Measurements from ENCODE around the gene DDIT4L.
"Not testable (repeated sequence)": the region's sequence is repeated elsewhere in the genome, so short reads cannot be mapped to it uniquely, and the experiment has no call there.

DDIT4L gene

DNA sequence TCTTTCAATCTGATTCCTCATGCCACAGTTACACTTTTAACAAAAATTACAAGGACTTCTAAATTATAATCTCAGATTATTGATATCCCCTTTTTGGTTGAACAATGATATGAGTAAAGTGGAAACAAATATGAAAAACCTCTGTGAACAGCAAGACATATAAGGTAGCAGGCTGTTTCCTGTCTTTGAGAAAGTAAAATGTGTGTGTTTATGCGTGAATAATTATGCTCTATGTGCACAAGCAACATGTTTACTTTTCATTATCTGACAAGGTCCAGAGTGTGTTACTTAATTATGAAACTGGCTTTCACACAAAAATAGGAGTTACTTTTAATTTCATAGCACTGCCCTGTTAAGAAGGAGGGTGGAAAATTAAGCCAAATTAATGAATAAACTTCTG, 43.1 kb downstream of the DDIT4L start:
- no peaks in the 10 kb centered on the region for H3K4me1 ChIP-seq (ENCODE audit: insufficient read depth, low read length)
- H3K9me3 ChIP-seq (ENCODE audit: control insufficient read depth, insufficient read depth, low read length): no peaks in the 10 kb centered on the region
- H3K36me3 ChIP-seq (ENCODE audit: insufficient read depth, low read length): no peaks in the 10 kb centered on the region
- no peak overlapping the region for H3K9ac ChIP-seq (ENCODE audit: low read depth, low read length)

DNA sequence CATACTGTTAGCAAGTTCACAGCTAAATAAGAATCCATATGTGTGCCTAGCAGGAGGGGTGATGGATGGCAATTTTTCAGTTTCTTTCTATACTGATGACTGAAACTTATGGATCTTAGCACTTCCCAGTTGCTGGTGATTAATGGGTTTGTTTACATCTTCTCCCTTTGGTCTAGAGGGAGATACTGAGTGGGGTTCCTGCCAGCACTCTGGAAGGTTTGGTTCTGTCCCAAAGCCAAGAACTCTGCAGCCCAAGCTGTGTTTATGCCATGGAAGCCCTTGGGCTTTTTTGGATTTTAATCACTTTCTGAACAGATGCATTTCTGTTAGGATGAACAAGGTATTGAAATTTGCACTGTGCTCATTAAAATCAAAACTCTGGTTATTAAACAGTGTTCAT, 43.5 kb downstream of the DDIT4L start:
- no peak overlapping the region for H3K9ac ChIP-seq (ENCODE audit: low read depth, low read length)
- no peaks in the 10 kb centered on the region for H3K36me3 ChIP-seq (ENCODE audit: insufficient read depth, low read length)
- no peaks in the 10 kb centered on the region for H3K9me3 ChIP-seq (ENCODE audit: control insufficient read depth, insufficient read depth, low read length)
- no peaks in the 10 kb centered on the region for H3K4me1 ChIP-seq (ENCODE audit: insufficient read depth, low read length)

DNA sequence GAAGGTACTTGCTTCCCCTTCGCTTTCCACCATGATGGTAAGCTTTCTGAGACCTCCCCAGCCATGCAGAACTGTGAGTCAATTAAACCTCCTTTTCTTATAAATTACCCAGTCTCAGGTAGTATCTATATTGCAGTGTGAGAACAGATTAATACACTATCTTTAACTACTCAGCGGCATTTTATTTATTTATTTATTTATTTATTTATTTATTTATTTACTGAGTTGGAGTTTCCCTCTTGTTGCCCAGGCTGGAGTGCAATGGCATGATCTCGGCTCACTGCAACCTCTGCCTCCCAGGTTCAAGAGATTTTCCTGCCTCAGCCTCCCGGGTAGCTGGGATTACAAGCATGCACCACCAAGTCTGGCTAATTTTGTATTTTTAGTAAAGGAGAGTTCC, 52.9 kb downstream of the DDIT4L start:
- not testable (repeated sequence) for H3K9me3 ChIP-seq (ENCODE audit: control insufficient read depth, insufficient read depth, low read length); H3K4me1 ChIP-seq (ENCODE audit: insufficient read depth, low read length); H3K36me3 ChIP-seq (ENCODE audit: insufficient read depth, low read length); H3K9ac ChIP-seq (ENCODE audit: low read depth, low read length)

All from ES-I3 (cell line).